Smooth muscle cell (in vitro differentiated cells): ENCODE results near the gene PPP1R15A. TPM values are rescaled to one million over a fixed set of nuclear protein-coding genes. Genes with fewer than 3 reads are reported as not detected.

Experiments used
- DNase-seq: peaks from one replicate; lab custom pipeline; 2025; ENCODE audit not compliant: unreplicated experiment; lab: John Stamatoyannopoulos, UW
- H2AFZ ChIP-seq: fragments of 200-600 bp; sonication (generic); 2 replicates; pipeline ENCODE4 v1.6.0; 2016; ENCODE audit warnings: antibody characterized with exemption, low read depth, mild to moderate bottlenecking
- H3F3A ChIP-seq: fragments of 200-600 bp; sonication (generic); 2 replicates; pipeline ENCODE4 v1.6.0; 2017; ENCODE audit warnings: antibody characterized with exemption, low read depth
- H3K27ac ChIP-seq: fragments of 200-600 bp; sonication (generic); 2 replicates; pipeline ENCODE4 v1.5.1; 2016; ENCODE audit warnings: low read depth, mild to moderate bottlenecking
- H3K27me3 ChIP-seq: fragments of 200-600 bp; sonication (generic); 2 replicates; pipeline ENCODE4 v1.6.1; 2016; ENCODE audit warnings: low read depth, mild to moderate bottlenecking
- H3K36me3 ChIP-seq: fragments of 200-600 bp; sonication (generic); 2 replicates; pipeline ENCODE4 v1.5.1; 2016; ENCODE audit warnings: low read depth
- H3K4me1 ChIP-seq: fragments of 200-600 bp; sonication (generic); 2 replicates; pipeline ENCODE4 v1.5.1; 2016; ENCODE audit warnings: low read depth
- H3K4me2 ChIP-seq: fragments of 200-600 bp; sonication (generic); 2 replicates; pipeline ENCODE4 v1.6.0; 2016; ENCODE audit warnings: mild to moderate bottlenecking
- H3K4me3 ChIP-seq: fragments of 200-600 bp; sonication (generic); 2 replicates; pipeline ENCODE4 v1.5.1; 2016; ENCODE audit warnings: mild to moderate bottlenecking
- H3K79me2 ChIP-seq: fragments of 200-600 bp; sonication (generic); 2 replicates; pipeline ENCODE4 v1.6.0; 2016; ENCODE audit warnings: low read depth, mild to moderate bottlenecking
- H3K9ac ChIP-seq: fragments of 200-600 bp; sonication (generic); 2 replicates; pipeline ENCODE4 v1.6.0; 2016; ENCODE audit warnings: low read depth
- H3K9me3 ChIP-seq: fragments of 200-600 bp; sonication (generic); replicated peaks from 2 replicates; pipeline ENCODE4 v1.5.1; 2016; ENCODE audit warnings: low read depth
- H4K20me1 ChIP-seq: fragments of 200-600 bp; sonication (generic); 2 replicates; pipeline ENCODE4 v1.6.0; 2016; ENCODE audit warnings: low read depth
- WGBS: methylation state at CpG from one replicate; pipeline ENCODE4 v1.1.7; 2016; ENCODE audit warnings: low lambda C conversion rate; 5-methylcytosine and 5-hydroxymethylcytosine counted together
- polyA plus RNA-seq: library from polyadenylated mRNA; unstranded; fragments of >200 nt; fragmentation: Nextera tagmentation; extraction: Ambion mirVana; gene quantifications from 2 replicates; pipeline ENCODE4 v1.2.1, GENCODE V29; 2016
- total RNA-seq: library from RNA; depleted of rRNA; stranded (reverse); fragments of >200 nt; gene quantifications from 2 replicates; pipeline ENCODE4 v1.2.3, GENCODE V29; 2014
- TF ChIP-seq, protein P1 (sequence below): fragments of 200-600 bp; sonication (generic); IDR thresholded peaks from 2 replicates; pipeline ENCODE4 v1.5.1; 2017; ENCODE audit warnings: borderline replicate concordance, mild to moderate bottlenecking, antibody characterized with exemption; ENCODE audit not compliant: insufficient read depth, poor library complexity, severe bottlenecking

Gene PPP1R15A
- 88.5 and 99.3 TPM in 2 replicates for total RNA-seq
- 339 and 357 TPM in 2 replicates for polyA plus RNA-seq

- no peaks in the 10 kb centered on the region for H3K27me3 ChIP-seq
- peaks cover 50% of the 10 kb centered on the region for H4K20me1 ChIP-seq
- peaks cover 42% of the 10 kb centered on the region for H3K79me2 ChIP-seq
- H3K36me3 ChIP-seq, result no peaks in the 10 kb centered on the region
- H3K4me2 ChIP-seq, result peak within 1 kb of the TSS; percentile 98
- DNase-seq, result peak; percentile 97
- H3K9me3 ChIP-seq, result no peaks in the 10 kb centered on the region
- H3F3A ChIP-seq, result peaks cover 41% of the 10 kb centered on the region
- H3K27ac ChIP-seq, result peak within 1 kb of the TSS; percentile 100
- TF ChIP-seq, protein P1, sequence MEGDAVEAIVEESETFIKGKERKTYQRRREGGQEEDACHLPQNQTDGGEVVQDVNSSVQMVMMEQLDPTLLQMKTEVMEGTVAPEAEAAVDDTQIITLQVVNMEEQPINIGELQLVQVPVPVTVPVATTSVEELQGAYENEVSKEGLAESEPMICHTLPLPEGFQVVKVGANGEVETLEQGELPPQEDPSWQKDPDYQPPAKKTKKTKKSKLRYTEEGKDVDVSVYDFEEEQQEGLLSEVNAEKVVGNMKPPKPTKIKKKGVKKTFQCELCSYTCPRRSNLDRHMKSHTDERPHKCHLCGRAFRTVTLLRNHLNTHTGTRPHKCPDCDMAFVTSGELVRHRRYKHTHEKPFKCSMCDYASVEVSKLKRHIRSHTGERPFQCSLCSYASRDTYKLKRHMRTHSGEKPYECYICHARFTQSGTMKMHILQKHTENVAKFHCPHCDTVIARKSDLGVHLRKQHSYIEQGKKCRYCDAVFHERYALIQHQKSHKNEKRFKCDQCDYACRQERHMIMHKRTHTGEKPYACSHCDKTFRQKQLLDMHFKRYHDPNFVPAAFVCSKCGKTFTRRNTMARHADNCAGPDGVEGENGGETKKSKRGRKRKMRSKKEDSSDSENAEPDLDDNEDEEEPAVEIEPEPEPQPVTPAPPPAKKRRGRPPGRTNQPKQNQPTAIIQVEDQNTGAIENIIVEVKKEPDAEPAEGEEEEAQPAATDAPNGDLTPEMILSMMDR, result no peak
- peak within 1 kb of the TSS; percentile 100 for H3K9ac ChIP-seq
- WGBS, result under 1% methylated on average over 53 of the region's 53 CpGs
- peak within 1 kb of the TSS; percentile 97 for H3K4me3 ChIP-seq
- no peak within 1 kb of the TSS for H2AFZ ChIP-seq
- H3K4me1 ChIP-seq, result peaks cover 19% of the 10 kb centered on the region
Observed at GRCh38 chr19:48872182-48872883, at the start of gene PPP1R15A. TSS of gene PPP1R15A (plus strand) at chr19:48872421. CDS start at chr19:48873234, 813 bp downstream.

- Histone ChIP-seq H2AFZ (no peak overlapping the region), H3K9ac (no peak overlapping the region), H3K36me3 (no peaks in the 10 kb centered on the region), H3K4me1 (no peaks in the 10 kb centered on the region), H3F3A (no peaks in the 10 kb centered on the region), H4K20me1 (no peaks in the 10 kb centered on the region), H3K27ac (no peak overlapping the region), H3K4me3 (no peak overlapping the region), H3K27me3 (no peaks in the 10 kb centered on the region), H3K4me2 (no peak overlapping the region), H3K9me3 (no peaks in the 10 kb centered on the region), H3K79me2 (no peaks in the 10 kb centered on the region)
- no peak for DNase-seq
- WGBS, result 100% methylated on average over 2 of the region's 2 CpGs
- TF ChIP-seq, protein P1, result no peak
Observed at GRCh38 chr19:48822514-48822913, 49.7 kb upstream of the PPP1R15A start.

DNA sequence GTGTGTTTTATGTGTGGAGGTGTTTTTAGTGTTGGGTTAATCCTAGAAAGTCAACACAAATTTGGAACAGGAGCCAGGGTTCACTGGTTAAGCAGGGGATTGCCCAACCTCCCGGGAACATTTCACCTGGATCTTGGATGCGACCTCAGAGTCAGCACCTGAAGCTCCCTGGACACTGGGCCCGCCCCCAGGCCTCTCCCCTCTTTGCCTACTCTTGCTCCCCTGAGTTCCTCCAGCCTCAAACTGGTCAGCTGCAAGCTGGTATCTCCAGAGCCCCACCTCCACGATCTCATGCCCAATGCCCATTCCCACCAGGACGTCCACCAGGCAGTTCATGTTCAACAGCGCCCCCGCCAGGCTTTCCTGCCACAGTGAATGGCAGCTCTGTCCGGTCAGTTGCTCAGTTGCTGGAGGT is 45.6 kb upstream of the PPP1R15A start:
- Histone ChIP-seq H3K9ac (no peak overlapping the region), H3F3A (no peaks in the 10 kb centered on the region), H3K4me1 (no peaks in the 10 kb centered on the region), H3K9me3 (no peaks in the 10 kb centered on the region), H3K4me3 (no peak overlapping the region), H3K79me2 (no peaks in the 10 kb centered on the region), H3K27ac (no peak overlapping the region), H2AFZ (no peak overlapping the region), H3K36me3 (no peaks in the 10 kb centered on the region), H3K27me3 (no peaks in the 10 kb centered on the region), H3K4me2 (no peak overlapping the region), H4K20me1 (no peaks in the 10 kb centered on the region)
- WGBS, result 92% methylated on average over 8 of the region's 8 CpGs
- TF ChIP-seq, protein P1, result no peak
- no peak for DNase-seq

DNA sequence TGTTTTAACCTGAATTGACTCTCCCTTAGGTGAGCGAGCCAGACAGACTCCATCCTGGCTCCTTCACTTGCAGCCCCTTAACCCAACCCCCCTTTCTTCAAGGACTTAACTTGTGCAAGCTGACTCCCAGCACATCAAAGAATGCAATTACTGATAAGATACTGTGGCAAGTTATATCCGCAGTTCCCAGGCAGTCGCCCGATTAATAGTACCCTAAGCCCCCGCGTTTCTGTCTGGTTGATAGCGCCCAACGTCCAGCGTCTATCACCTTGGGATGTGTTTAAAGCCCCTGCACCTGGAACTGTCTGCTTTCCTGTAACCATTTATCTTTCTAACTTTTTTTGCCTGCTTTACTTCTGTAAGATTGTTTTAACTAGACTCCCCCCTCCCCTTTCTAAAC is 42.1 kb upstream of the PPP1R15A start:
- Histone ChIP-seq H3K4me2 (no peak overlapping the region), H3K36me3 (peaks cover 4% of the 10 kb centered on the region), H3K9me3 (no peaks in the 10 kb centered on the region), H3K4me3 (no peak overlapping the region), H3K4me1 (no peaks in the 10 kb centered on the region), H3F3A (no peaks in the 10 kb centered on the region), H4K20me1 (no peaks in the 10 kb centered on the region), H3K79me2 (no peaks in the 10 kb centered on the region), H3K9ac (no peak overlapping the region), H2AFZ (no peak overlapping the region), H3K27ac (no peak overlapping the region), H3K27me3 (no peaks in the 10 kb centered on the region)
- DNase-seq, result no peak
- WGBS, result 47% methylated on average over 9 of the region's 9 CpGs
- TF ChIP-seq, protein P1, result no peak
